Measurements from ENCODE around the gene PPAT. TPM values are rescaled to one million over a fixed set of nuclear protein-coding genes. Genes with fewer than 3 reads are reported as not detected.
"Not testable (repeated sequence)": the region's sequence is repeated elsewhere in the genome, so short reads cannot be mapped to it uniquely, and the experiment has no call there.

PPAT gene
- total RNA-seq, 1 experiment from 2014 or later: 68.5 TPM

DNA sequence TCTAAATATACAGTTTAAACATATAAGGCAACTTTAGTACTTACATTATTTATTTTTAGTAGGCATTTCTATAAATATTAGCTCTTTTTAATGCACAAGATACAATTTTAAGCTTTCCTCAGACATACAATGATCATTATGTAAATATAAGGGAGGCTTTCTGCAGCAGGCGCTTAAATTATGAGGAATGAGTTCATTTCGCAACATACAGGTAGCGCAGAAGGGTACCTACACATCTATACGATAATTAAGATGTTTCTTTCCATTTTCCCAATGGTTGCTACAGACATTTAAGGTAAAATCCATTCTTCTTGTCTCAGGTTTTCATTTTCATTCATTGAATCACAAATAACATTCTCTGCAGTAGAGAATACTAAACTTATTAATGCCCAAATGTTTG is 49.3 kb downstream of the PPAT start:
- DNase-seq: no peak
- Histone ChIP-seq H3K36me3 (replicated peaks; ENCODE audit: control insufficient read depth, insufficient read depth, low read length) (no peaks in the 10 kb centered on the region), H3K4me3 (ENCODE audit: insufficient read depth, low read depth, low read length) (no peak overlapping the region), H3K27me3 (ENCODE audit: control insufficient read depth, insufficient read depth, low read length) (no peaks in the 10 kb centered on the region)

DNA sequence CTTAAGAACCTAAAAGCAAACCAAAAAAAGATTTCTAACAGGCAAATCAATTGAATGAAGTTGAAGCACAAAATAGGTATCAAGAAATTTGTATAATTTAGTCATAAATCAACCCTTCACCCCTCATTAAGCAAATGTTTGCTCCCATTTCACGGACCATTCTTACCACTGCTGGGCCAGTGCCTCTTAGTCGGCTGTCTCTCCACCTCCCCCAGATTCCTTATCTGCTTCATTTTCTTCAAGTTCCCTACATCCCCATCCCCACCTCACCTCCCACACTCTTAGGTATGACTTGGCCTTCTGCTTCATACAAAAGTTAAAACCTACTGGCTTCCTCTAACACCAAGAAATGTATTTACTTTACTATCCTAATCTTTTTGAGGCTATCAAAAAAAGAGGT is 60.0 kb downstream of the PPAT start:
- Histone ChIP-seq H3K27me3 (ENCODE audit: control insufficient read depth, insufficient read depth, low read length) (no peaks in the 10 kb centered on the region), H3K4me3 (ENCODE audit: insufficient read depth, low read depth, low read length) (no peak overlapping the region), H3K36me3 (replicated peaks; ENCODE audit: control insufficient read depth, insufficient read depth, low read length) (peaks cover 1% of the 10 kb centered on the region)
- no peak for DNase-seq

DNA sequence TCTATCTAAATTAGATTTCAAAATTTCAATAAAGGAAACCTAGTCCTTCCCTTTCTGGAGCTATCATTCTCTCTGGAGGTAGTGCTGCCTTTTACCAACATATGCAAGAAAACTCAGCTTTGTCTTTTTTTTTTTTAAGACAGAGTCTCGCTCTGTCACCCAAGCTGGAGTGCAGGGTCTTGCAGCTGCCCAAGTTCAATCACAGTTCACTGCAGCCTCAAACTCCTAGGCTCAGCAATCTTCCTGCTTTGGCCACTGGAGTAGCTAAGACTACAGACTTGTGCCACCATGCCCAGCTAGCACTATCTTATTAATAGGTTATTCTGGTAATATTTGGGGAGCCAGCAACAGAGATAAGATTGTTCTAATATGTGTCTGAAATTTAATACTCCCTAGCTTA is 60.5 kb downstream of the PPAT start:
- no peak overlapping the region for H3K4me3 ChIP-seq (ENCODE audit: insufficient read depth, low read depth, low read length)
- no peak for DNase-seq
- H3K36me3 ChIP-seq (replicated peaks; ENCODE audit: control insufficient read depth, insufficient read depth, low read length): peaks cover 1% of the 10 kb centered on the region
- H3K27me3 ChIP-seq (ENCODE audit: control insufficient read depth, insufficient read depth, low read length): no peaks in the 10 kb centered on the region

DNA sequence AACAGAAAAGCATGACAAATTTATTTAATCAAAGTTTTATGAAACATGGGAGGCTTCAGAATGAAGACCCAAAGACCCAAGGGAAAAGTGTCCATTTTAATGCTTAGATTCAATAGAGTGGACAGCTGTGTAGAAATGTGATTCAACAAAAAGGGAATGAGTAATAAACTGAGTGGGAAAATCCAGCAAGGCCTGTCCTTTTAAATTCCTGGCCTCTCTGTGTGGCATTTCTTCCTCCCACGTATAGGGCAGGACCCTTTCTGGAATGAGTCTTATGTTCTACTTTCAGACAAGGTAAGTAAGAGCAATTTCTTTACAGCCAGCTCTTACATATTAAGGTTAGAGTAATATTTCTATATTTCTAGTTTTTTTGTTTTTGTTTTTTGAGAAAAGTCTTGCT is 62.6 kb downstream of the PPAT start:
- no peak overlapping the region for H3K4me3 ChIP-seq (ENCODE audit: insufficient read depth, low read depth, low read length)
- DNase-seq: no peak
- H3K27me3 ChIP-seq (ENCODE audit: control insufficient read depth, insufficient read depth, low read length): no peaks in the 10 kb centered on the region
- H3K36me3 ChIP-seq (replicated peaks; ENCODE audit: control insufficient read depth, insufficient read depth, low read length): peaks cover 1% of the 10 kb centered on the region

DNA sequence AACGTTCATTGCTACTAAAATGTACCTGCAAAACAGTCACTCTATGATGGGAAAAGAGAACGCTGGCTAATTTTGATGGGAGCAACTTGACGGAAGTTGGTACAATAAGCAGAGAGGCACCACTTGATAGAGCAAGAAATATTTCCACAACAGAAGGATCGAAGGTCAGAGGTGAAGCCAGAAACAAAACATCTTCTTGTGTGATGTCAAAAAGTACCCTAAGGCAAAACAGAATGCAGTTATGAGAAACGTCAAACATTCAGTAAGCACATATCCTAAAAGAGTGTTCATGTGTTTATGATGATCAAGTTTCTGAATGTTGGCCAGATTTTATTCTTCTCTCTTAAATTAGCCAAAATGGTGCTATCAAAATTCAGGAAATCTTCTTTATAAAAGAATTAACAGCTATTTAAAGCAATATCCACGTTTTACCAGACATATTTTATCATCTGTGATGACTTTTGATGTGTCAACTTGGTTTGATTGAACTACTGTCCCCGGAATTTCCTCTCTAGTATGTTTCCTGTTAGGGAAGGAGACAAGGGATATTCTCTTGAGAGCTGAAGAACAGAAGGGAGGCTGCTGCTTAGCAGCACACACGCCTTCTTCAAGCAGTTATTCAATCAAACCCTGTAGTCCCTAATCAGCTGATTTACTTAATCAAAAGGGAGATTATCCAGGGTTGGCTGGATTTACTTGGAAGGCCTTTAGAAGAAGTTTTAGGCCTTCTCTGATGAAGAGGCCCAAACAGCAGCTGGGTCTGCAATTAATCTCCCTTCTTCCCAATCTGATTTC is 63.8 kb downstream of the PPAT start:
- H3K27me3 ChIP-seq (ENCODE audit: control insufficient read depth, insufficient read depth, low read length): no peaks in the 10 kb centered on the region
- peaks cover 1% of the 10 kb centered on the region for H3K36me3 ChIP-seq (replicated peaks; ENCODE audit: control insufficient read depth, insufficient read depth, low read length)
- no peak for DNase-seq
- no peak overlapping the region for H3K4me3 ChIP-seq (ENCODE audit: insufficient read depth, low read depth, low read length)

DNA sequence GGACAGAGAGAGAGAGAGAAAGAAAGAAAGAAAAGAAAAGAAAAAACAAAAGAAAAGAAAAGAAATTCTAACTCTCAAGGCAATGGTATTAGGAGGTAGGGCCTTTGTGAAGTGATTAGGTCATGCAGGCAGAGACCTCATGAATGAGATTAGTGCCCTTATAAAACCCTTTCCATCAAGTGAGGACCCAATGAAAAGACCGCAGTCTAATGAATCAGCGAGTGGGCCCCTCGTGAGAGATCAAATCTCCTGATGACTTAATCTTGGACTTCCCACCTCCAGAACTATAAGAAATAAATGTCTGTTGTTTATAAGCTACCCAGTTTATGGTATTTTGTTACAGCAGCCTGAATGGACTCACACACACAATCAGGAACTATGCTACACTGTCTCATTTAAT is 65.0 kb downstream of the PPAT start:
- no peak overlapping the region for H3K4me3 ChIP-seq (ENCODE audit: insufficient read depth, low read depth, low read length)
- H3K27me3 ChIP-seq (ENCODE audit: control insufficient read depth, insufficient read depth, low read length): no peaks in the 10 kb centered on the region
- H3K36me3 ChIP-seq (replicated peaks; ENCODE audit: control insufficient read depth, insufficient read depth, low read length): peaks cover 1% of the 10 kb centered on the region
- DNase-seq: no peak

DNA sequence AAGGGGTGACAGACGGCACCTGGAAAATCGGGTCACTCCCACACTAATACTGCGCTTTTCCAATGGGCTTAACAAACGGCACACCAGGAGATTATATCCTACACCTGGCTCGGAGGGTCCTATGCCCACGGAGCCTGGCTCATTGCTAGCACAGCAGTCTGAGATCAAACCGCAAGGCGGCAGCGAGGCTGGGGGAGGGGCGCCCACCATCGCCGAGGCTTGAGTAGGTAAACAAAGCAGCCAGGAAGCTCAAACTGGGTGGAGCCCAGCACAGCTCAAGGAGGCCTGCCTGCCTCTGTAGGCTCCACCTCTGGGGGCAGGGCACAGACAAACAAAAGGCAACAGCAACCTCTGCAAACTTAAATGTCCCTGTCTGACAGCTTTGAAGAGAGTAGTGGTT is 72.4 kb downstream of the PPAT start:
- not testable (repeated sequence) for H3K36me3 ChIP-seq (replicated peaks; ENCODE audit: control insufficient read depth, insufficient read depth, low read length); H3K4me3 ChIP-seq (ENCODE audit: insufficient read depth, low read depth, low read length); DNase-seq; H3K27me3 ChIP-seq (ENCODE audit: control insufficient read depth, insufficient read depth, low read length)

DNA sequence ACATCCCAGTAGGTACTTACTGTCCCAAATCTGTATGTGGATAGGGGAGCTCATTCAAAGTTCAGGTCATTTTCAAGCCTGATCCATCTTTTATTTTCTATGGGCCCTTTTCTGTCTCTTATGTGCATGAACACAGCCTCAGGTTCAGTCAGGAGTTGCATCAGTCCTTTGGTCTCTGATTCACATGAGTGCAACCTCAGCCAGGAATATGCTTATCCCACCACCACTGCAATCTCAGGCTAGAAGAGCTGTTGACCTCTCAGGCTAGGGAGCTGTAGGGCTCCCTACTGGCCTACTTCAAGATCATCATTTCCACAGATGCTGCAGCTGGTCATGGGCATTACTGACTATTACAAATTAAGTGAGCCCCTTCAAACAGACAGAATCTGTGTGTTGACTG is 75.3 kb downstream of the PPAT start:
- no peak for DNase-seq
- H3K36me3 ChIP-seq (replicated peaks; ENCODE audit: control insufficient read depth, insufficient read depth, low read length): no peaks in the 10 kb centered on the region
- H3K27me3 ChIP-seq (ENCODE audit: control insufficient read depth, insufficient read depth, low read length): no peaks in the 10 kb centered on the region
- no peak overlapping the region for H3K4me3 ChIP-seq (ENCODE audit: insufficient read depth, low read depth, low read length)

DNA sequence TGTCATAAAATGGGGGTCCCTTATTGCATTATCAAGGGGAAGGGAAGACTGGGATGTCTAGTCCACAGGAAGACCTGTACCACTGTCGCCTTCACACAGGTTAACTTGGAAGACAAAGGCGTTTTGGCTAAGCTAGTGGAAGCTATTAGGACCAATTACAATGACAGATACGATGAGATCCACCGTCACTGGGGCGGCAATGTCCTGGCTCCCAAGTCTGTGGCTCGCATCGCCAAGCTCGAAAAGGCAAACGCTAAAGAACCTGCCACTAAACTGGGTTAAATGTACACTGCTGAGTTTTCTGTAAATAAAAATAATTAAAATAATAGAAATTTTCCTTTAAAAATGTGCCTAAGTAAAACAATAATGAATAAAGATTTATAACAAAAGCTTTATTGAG is 78.8 kb downstream of the PPAT start:
- Histone ChIP-seq H3K36me3 (replicated peaks; ENCODE audit: control insufficient read depth, insufficient read depth, low read length) (no peaks in the 10 kb centered on the region), H3K27me3 (ENCODE audit: control insufficient read depth, insufficient read depth, low read length) (no peaks in the 10 kb centered on the region), H3K4me3 (ENCODE audit: insufficient read depth, low read depth, low read length) (no peak overlapping the region)
- no peak for DNase-seq

DNA sequence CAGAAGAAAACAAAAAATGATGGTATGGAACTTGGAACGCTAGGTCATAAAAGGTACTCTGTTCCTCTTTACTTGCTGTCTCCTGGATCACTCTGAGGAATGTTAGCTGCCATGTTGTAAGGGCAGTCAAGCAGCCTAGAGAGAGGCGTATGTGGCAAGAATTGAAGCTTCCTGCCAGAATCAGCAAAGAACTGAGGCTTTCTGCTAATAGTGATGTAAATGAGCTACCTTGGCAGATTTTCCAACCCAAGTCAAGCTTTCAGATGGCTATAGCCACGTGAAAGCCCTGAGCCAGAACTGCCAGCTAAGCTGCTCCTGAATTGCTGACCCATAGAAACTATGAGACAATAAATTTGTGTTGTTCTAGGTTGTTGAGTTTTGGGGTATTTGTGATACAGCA is 86.8 kb downstream of the PPAT start:
- DNase-seq: peak; percentile 8
- H3K27me3 ChIP-seq (ENCODE audit: control insufficient read depth, insufficient read depth, low read length): no peaks in the 10 kb centered on the region
- H3K36me3 ChIP-seq (replicated peaks; ENCODE audit: control insufficient read depth, insufficient read depth, low read length): no peaks in the 10 kb centered on the region
- H3K4me3 ChIP-seq (ENCODE audit: insufficient read depth, low read depth, low read length): no peak overlapping the region

DNA sequence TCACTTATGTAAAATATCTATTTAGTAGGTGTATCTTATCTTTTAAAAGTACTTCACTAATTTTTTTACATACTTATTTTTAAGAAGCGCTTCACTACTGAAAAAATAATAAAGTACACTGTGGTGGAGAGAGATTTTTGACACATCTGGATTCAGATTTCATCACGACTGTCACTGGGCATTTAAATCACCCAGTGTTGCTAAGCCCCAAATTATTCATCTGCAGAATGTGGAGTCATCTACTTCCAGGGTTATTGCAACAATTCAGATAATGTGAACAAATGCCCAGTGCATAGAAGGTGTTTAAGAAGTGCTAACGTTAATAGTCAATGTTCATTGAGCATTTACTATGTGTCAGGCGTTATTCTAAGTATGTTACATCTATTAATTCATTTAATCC is 90.0 kb downstream of the PPAT start:
- Histone ChIP-seq H3K27me3 (ENCODE audit: control insufficient read depth, insufficient read depth, low read length) (no peaks in the 10 kb centered on the region), H3K4me3 (ENCODE audit: insufficient read depth, low read depth, low read length) (no peak overlapping the region), H3K36me3 (replicated peaks; ENCODE audit: control insufficient read depth, insufficient read depth, low read length) (no peaks in the 10 kb centered on the region)
- DNase-seq: no peak

Other genes with a start within 250 kb of the PPAT start
- gene AASDH, start 48.1 kb downstream of the PPAT start, total RNA-seq (2014; rRNA removed; shearing (Covaris generic)): 11.4 and 16.5 TPM in 2 replicates
- gene PAICS, start 645 bp upstream of the PPAT start, total RNA-seq (2014; rRNA removed; shearing (Covaris generic)): 192 and 207 TPM in 2 replicates
- gene SRP72, start 32.0 kb upstream of the PPAT start, total RNA-seq (2014; rRNA removed; shearing (Covaris generic)): 56.8 and 84.6 TPM in 2 replicates
- gene ARL9, start 70.2 kb upstream of the PPAT start, total RNA-seq (2014; rRNA removed; shearing (Covaris generic)): not detected in 2 replicates
- not detected in 2 replicates for gene HOPX, start 245.7 kb upstream of the PPAT start, total RNA-seq (2014; rRNA removed; shearing (Covaris generic))

All from H7 (cell line).